Stimulated activated CD8-positive, alpha-beta memory T cell treated with anti-CD3 and anti-CD28 coated beads, Interleukin-12 subunit alpha, Interleukin-12 subunit beta, amount 100 ng/mL, for 24 hours (primary cell): ENCODE data around the gene HTR3C.

ENCODE experiments used
- DNase-seq: peaks from one replicate; pipeline ENCODE4 v3.0.0-alpha.2; 2020; ENCODE audit errors: extremely low read depth

HTR3C gene

GRCh38 chr3:184092199-184092598 lies 39.4 kb downstream of the HTR3C start:
- DNase-seq, result no peak

DNA sequence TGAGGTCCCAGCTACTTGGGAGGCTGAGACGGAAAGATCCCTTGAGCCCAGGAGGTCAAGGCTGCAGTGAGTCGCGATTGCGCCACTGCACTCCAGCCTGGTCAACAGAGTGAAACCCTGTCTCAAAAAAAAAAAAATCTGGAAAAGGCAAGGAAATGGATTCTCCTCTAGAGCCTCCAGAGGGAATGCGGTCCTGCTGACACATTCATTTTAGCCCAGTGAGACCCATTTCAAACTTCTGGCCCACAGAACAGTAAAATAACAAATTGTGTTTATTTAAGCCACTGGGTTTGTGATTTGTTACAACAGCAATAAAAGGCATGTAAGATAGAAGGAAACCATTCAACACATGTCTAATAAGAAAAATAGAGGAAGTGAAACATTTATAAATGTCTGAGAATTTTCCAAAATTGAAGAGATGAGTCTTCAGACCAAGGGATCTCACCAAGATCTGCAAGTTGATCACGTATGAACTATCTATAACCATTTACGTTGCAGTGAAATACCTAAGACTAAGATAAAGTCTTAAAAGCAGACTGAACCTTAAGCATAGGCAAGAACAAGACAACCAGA lies 44.0 kb downstream of the HTR3C start, which contains the start of gene HTR3E:
Gene HTR3E (plus strand): TSS at position 254 of the 573 bp plus-strand sequence. CDS start 466 bp downstream, outside the sequence.
- no peak for DNase-seq

- DNase-seq, result no peak
Observed at GRCh38 chr3:184097556-184097955, 44.7 kb downstream of the HTR3C start.

DNA sequence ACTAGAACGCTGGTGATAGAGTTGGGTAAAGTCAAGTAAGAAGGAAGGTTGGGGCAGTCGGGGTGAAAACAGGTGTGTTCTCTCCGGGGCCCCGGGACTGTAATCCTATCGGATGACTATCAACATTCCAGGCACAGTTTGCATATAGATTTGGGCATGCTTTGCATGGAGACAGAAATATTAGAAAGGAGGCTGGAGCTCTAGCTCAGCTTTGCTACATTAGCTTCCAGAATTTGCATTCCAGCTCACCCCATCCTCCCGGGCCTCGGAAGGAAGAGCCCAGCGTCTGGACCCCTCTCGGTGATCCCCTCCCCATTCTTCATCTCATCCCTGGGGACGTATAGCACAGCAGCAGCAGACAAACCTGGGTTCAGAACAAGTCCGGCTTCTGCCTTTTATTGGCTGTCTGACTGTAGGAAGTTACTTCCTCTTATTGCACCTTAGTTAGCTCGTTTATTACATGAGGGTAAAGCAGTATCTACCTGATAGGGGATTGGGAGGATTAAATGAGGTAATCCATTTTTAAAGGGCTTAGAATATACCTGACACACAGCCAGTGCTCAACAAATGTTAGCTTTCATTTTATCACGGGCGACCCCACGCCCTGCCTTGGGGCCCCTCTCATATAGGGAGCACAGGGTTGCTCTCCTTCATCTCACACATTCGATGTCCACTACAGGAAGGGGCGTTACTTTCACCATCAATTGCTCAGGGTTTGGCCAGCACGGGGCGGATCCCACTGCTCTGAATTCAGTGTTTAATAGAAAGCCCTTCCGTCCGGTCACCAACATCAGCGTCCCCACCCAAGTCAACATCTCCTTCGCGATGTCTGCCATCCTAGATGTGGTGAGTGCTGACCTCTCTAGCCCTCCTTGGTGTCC lies 47.2 kb downstream of the HTR3C start:
- no peak for DNase-seq
